Endothelial cell (in vitro differentiated cells): ENCODE results near the gene SH3BGRL2. TPM values are rescaled to one million over a fixed set of nuclear protein-coding genes. Genes with fewer than 3 reads are reported as not detected.

Source experiments
- DNase-seq: peaks from one replicate; pipeline ENCODE4 v3.0.0; 2021; ENCODE audit warnings: low spot score
- H3K27ac Mint-ChIP-seq: one replicate; pipeline ENCODE4 v1.8.0; 2021; ENCODE audit warnings: mixed read lengths, inconsistent platforms; ENCODE audit not compliant: unreplicated experiment
- H3K27me3 Mint-ChIP-seq: one replicate; pipeline ENCODE4 v1.8.0; 2021; ENCODE audit warnings: mild to moderate bottlenecking, moderate library complexity, mixed read lengths, inconsistent platforms; ENCODE audit not compliant: unreplicated experiment
- H3K36me3 Mint-ChIP-seq: one replicate; pipeline ENCODE4 v1.8.0; 2021; ENCODE audit warnings: mild to moderate bottlenecking, low read depth, mixed read lengths, inconsistent platforms; ENCODE audit not compliant: unreplicated experiment
- H3K4me1 Mint-ChIP-seq: one replicate; pipeline ENCODE4 v1.8.0; 2021; ENCODE audit warnings: mild to moderate bottlenecking, mixed read lengths, inconsistent platforms; ENCODE audit not compliant: unreplicated experiment
- H3K4me3 Mint-ChIP-seq: one replicate; pipeline ENCODE4 v1.8.0; 2021; ENCODE audit warnings: mild to moderate bottlenecking, mixed read lengths, inconsistent platforms; ENCODE audit not compliant: unreplicated experiment
- H3K9me3 Mint-ChIP-seq: one replicate; pipeline ENCODE4 v1.8.0; 2021; ENCODE audit warnings: mixed read lengths, inconsistent platforms; ENCODE audit not compliant: unreplicated experiment
- total RNA-seq: library from RNA; stranded (reverse); fragmentation: NEBNext Ultra II Directional; extraction: Animal tissue kit (Norgen Biotek cat#: 25700); gene quantifications from one replicate; pipeline ENCODE4 v1.2.1, GENCODE V29; 2021; ENCODE audit not compliant: unreplicated experiment
- TF ChIP-seq, protein P1 (sequence below): fragments of 200-600 bp; sonication (generic); IDR thresholded peaks from one replicate; pipeline ENCODE4 v1.5.0; 2021; ENCODE audit warnings: antibody characterized with exemption; ENCODE audit not compliant: unreplicated experiment

SH3BGRL2 gene
- total RNA-seq, 1 donor from 2014 or later: 7.0 TPM

- Mint-ChIP-seq H3K4me3 (no peak overlapping the region), H3K27ac (no peak overlapping the region), H3K27me3 (peaks cover 5% of the 10 kb centered on the region), H3K9me3 (no peaks in the 10 kb centered on the region), H3K36me3 (no peaks in the 10 kb centered on the region), H3K4me1 (peaks cover 9% of the 10 kb centered on the region)
- no peak for DNase-seq
- TF ChIP-seq, protein P1, sequence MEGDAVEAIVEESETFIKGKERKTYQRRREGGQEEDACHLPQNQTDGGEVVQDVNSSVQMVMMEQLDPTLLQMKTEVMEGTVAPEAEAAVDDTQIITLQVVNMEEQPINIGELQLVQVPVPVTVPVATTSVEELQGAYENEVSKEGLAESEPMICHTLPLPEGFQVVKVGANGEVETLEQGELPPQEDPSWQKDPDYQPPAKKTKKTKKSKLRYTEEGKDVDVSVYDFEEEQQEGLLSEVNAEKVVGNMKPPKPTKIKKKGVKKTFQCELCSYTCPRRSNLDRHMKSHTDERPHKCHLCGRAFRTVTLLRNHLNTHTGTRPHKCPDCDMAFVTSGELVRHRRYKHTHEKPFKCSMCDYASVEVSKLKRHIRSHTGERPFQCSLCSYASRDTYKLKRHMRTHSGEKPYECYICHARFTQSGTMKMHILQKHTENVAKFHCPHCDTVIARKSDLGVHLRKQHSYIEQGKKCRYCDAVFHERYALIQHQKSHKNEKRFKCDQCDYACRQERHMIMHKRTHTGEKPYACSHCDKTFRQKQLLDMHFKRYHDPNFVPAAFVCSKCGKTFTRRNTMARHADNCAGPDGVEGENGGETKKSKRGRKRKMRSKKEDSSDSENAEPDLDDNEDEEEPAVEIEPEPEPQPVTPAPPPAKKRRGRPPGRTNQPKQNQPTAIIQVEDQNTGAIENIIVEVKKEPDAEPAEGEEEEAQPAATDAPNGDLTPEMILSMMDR: no peak
These were observed 4.1 kb downstream of the SH3BGRL2 start for GRCh38 chr6:79635232-79635543.

- DNase-seq: no peak
- peaks cover 3% of the 10 kb centered on the region for H3K4me1 Mint-ChIP-seq
- no peaks in the 10 kb centered on the region for H3K36me3 Mint-ChIP-seq
- TF ChIP-seq, protein P1: no peak
- peaks cover 3% of the 10 kb centered on the region for H3K27me3 Mint-ChIP-seq
- no peak overlapping the region for H3K27ac Mint-ChIP-seq
- H3K9me3 Mint-ChIP-seq: no peaks in the 10 kb centered on the region
- H3K4me3 Mint-ChIP-seq: no peak overlapping the region
These were observed 5.5 kb downstream of the SH3BGRL2 start for GRCh38 chr6:79636673-79637072.

DNA sequence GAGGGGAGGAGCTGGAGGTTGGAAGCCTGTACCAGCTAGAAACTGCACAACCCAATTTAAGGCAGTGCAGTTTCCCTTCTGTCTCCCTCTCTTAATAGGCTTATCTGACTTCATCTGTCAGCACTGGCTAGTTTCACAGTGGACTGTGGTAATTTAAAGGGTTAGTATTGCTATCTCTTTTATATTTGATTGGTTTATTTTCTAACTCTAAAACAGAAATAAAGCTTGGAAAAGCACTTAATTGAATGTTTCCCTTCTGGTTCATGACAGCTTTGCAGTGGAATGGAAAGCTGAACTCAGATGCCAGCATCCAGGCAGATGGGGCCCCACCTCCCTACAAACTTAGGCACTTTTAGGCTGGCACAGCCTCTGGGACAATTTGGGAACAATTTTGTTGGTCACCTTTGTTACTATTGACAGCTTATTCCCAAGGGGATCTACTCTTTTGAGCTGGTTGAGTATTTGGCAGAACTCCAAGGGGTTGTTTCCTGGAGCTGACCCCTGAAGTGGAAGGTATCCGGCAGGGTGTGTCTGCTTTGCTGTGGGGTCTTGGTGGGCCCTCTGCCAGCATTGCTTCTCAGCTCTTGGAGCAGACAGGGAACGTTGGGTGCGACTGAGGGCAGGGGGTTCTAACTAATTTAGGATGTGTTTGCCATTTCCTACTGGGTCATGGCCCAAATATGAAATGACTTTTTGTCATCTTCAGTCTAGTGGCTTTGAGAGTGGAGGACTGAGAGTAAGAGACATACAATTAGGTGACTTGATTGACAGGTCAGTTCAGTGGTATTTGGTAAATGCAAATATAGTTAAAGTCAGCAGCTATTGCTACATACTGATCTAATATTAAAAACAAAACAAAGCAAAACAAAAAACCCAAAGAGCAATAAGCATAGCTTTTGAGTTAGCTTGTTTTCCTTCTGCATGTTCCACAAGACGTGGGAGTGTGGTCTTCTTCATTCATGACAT lies 9.3 kb downstream of the SH3BGRL2 start:
- H3K36me3 Mint-ChIP-seq: peaks cover 3% of the 10 kb centered on the region
- peaks cover 2% of the 10 kb centered on the region for H3K27me3 Mint-ChIP-seq
- H3K4me1 Mint-ChIP-seq: peaks cover 8% of the 10 kb centered on the region
- no peak overlapping the region for H3K27ac Mint-ChIP-seq
- no peak overlapping the region for H3K4me3 Mint-ChIP-seq
- TF ChIP-seq, protein P1: no peak
- no peaks in the 10 kb centered on the region for H3K9me3 Mint-ChIP-seq
- DNase-seq: no peak

DNA sequence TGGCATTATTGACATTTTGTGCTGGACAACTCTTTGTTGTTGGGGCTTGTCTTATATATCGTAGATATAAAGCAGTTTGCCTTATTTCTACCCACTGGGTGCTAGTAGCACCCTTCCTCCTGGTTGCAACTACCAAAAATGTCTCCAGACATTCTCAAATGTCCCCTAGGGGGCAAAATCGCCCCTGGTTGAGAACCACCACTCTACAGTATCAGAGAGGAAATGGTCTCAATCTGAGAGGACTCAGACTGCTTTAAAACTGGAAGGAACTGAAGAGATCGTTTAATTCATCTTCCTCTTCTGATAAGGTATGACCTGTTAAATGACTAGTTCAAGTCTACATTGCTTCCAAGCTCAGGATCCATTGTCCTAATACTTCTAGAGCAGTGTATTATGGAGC lies 14.9 kb downstream of the SH3BGRL2 start:
- DNase-seq: peak; percentile 17
- TF ChIP-seq, protein P1: peak; percentile 19
- H3K27me3 Mint-ChIP-seq: peaks cover 1% of the 10 kb centered on the region
- no peaks in the 10 kb centered on the region for H3K9me3 Mint-ChIP-seq
- H3K4me1 Mint-ChIP-seq: peaks cover 47% of the 10 kb centered on the region
- no peak overlapping the region for H3K27ac Mint-ChIP-seq
- peaks cover 3% of the 10 kb centered on the region for H3K36me3 Mint-ChIP-seq
- no peak overlapping the region for H3K4me3 Mint-ChIP-seq

- no peak for DNase-seq
- TF ChIP-seq, protein P1: no peak
- Mint-ChIP-seq H3K4me1 (peaks cover 51% of the 10 kb centered on the region), H3K9me3 (no peaks in the 10 kb centered on the region), H3K27me3 (peaks cover 1% of the 10 kb centered on the region), H3K36me3 (peaks cover 3% of the 10 kb centered on the region), H3K27ac (no peak overlapping the region), H3K4me3 (no peak overlapping the region)
These were observed 15.4 kb downstream of the SH3BGRL2 start for GRCh38 chr6:79646561-79646960.
